ENCODE results near the gene SRPX2.

Gene SRPX2

DNA sequence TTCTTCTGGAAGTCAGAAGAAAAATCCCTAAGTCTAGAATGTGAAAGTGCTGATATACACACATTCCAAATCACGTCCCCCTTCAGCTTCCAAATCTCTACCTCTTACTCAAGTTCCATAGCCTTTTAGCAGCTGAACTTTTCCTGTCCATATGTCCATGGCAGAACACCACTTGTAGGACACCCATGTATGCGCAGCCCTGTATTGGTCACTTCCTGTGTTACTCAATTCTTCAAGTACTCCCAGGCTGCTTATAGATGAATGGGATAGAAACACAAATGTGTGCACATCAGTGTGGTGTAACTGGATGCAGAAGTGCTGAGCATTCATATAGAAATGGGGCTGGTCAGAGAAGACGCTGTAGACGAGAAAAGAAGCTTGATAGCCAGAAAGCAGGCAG lies 18.8 kb downstream of the SRPX2 start:
- H3K4me3 ChIP-seq (ENCODE audit: low read depth, low read length) = no peak overlapping the region
- TF ChIP-seq, protein P1, sequence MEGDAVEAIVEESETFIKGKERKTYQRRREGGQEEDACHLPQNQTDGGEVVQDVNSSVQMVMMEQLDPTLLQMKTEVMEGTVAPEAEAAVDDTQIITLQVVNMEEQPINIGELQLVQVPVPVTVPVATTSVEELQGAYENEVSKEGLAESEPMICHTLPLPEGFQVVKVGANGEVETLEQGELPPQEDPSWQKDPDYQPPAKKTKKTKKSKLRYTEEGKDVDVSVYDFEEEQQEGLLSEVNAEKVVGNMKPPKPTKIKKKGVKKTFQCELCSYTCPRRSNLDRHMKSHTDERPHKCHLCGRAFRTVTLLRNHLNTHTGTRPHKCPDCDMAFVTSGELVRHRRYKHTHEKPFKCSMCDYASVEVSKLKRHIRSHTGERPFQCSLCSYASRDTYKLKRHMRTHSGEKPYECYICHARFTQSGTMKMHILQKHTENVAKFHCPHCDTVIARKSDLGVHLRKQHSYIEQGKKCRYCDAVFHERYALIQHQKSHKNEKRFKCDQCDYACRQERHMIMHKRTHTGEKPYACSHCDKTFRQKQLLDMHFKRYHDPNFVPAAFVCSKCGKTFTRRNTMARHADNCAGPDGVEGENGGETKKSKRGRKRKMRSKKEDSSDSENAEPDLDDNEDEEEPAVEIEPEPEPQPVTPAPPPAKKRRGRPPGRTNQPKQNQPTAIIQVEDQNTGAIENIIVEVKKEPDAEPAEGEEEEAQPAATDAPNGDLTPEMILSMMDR (IDR thresholded peaks at IDR 0.05; ENCODE audit: low read depth, low read length) = no peak

DNA sequence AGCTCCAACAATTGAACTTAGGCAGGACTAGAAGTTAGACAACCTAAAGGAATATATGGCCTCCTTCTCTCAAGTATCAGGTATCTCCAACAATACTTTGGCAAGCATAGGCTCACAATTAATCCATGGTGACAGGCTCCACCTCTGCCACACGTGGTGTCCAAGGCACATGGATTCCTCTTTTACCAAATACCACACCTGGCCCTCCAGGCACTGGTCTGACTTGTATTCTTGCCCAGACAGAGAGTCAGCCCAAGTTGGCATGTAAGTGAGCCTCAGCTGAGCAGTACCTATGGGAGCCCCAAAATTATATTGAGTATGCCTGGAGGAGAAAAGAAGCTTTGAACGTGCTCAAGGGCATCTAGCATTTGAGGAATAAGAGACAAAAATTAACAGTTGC lies 19.6 kb downstream of the SRPX2 start:
- TF ChIP-seq, protein P1 (IDR thresholded peaks at IDR 0.05; ENCODE audit: low read depth, low read length) = no peak

DNA sequence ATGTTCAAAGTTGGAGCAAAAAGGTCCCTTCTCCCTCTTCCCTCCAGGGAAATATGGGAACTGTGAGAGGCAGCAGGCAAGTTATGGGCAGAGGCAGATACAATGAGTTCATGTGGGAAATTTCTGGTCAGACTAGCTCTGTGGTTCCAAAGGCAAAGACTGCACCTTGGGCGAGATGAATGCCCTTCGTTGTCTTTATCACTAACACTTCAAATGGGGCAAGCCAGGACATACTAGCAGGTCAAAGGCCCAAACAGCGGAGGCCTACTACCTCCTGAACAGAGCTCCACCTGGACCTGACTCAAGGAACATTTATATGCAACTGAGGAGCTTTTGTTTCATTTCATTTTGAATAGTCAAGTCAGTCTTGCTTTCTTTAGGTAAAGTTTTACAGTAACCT lies 29.0 kb downstream of the SRPX2 start:
- TF ChIP-seq, protein P1 (IDR thresholded peaks at IDR 0.05; ENCODE audit: low read depth, low read length) = no peak
- no peak overlapping the region for H3K4me3 ChIP-seq (ENCODE audit: low read depth, low read length)

More for the DNA sequence above, 19.6 kb downstream of the SRPX2 start:
- no peak overlapping the region for H3K4me3 ChIP-seq (ENCODE audit: low read depth, low read length)

DNA sequence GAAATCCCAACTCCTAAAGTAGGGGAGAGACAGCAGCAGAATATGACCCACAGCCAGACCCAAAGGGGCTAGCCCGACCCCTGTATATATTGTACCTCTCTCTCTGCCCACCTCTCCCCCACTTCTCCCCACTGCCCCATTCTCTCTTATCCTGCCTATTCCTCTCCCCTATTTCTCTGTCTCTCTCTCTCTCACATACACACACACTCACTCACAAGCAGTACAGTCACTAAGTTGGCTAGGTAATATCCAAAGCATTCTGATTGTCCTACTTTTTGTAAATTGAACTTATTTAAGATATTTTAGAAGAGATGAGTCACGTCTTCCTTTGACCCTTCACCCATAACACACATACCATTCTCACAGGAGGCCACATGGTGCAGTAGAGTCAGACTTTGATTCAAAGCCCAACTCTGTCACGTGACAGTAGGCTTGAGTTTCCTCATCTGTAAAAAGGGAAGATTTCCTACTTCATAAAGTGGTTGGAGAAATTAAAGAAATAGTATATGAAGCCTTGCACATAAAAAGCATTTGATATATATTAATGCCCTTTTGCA lies 29.5 kb downstream of the SRPX2 start:
- no peak overlapping the region for H3K4me3 ChIP-seq (ENCODE audit: low read depth, low read length)

DNA sequence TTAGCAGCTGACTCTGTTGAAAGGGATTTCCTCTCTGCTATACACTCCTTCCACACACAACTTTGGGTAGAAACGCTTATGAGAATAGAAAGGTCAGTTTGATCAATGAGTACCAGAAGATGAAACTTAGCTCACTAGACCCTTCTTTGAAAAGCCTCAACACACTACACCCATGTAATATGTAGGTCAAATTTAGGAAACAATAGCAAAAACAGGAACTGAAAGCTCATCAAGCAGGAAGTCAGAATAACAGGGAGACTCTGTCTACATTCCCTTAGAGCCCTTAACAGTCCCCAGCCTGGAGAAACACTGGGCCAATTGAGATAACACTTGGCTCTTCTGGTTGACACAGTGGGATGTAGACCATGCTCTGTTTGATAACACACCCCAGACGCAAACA lies 30.7 kb downstream of the SRPX2 start:
- no peak overlapping the region for H3K4me3 ChIP-seq (ENCODE audit: low read depth, low read length)
- TF ChIP-seq, protein P1 (IDR thresholded peaks at IDR 0.05; ENCODE audit: low read depth, low read length) = no peak

More for the DNA sequence above, 29.5 kb downstream of the SRPX2 start:
- TF ChIP-seq, protein P1 (IDR thresholded peaks at IDR 0.05; ENCODE audit: low read depth, low read length) = no peak

DNA sequence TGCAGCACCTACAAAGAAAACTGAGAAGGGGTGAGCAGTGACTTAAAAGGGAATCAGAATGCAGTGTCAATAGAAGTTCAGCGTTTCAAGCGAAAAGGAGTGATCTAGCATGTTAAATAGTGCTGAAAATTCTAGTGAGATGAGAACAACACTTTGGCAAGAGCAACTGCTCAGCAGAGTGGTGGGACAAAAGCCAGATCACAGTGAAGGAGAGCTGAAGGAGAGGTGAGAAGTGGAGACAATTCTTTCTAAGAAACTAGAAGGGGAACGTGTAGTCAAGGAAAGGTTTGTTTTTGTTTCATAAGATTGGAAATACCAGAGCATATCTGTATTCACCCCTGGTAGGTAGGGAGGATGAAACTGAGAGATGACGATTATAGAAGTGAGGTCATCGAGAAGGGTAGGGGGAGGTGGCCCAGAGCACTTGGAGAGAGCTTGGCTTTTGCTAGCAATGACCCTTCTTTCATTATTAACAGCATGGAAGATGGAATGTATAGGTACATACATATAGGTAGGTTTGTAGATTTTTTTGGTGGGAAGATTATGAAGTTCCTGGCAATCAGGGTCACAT lies 33.7 kb downstream of the SRPX2 start:
- no peak overlapping the region for H3K4me3 ChIP-seq (ENCODE audit: low read depth, low read length)
- TF ChIP-seq, protein P1 (IDR thresholded peaks at IDR 0.05; ENCODE audit: low read depth, low read length) = no peak

DNA sequence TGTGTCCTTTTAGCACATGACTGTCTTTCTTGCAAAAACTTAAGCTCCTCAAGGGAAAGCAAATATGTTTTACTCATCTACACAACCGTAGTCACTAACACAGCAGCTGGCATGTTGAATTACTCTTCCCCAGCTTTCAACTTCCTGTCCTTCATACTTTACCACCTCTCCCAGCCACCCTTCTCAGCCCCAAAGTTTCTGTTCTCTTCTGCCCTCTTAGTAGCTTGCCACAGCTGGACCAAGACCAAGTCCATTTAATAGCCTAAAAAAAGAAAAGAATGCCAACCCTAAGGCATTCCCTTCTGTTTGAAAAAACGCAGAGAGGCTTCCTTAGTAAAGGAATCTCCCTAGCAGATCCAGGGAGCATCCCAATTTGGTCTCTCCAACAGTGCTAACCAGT lies 36.8 kb downstream of the SRPX2 start:
- no peak overlapping the region for H3K4me3 ChIP-seq (ENCODE audit: low read depth, low read length)

More for the DNA sequence above, 36.8 kb downstream of the SRPX2 start:
- TF ChIP-seq, protein P1 (IDR thresholded peaks at IDR 0.05; ENCODE audit: low read depth, low read length) = no peak
